ENCODE results near the gene EMC9.

DNA sequence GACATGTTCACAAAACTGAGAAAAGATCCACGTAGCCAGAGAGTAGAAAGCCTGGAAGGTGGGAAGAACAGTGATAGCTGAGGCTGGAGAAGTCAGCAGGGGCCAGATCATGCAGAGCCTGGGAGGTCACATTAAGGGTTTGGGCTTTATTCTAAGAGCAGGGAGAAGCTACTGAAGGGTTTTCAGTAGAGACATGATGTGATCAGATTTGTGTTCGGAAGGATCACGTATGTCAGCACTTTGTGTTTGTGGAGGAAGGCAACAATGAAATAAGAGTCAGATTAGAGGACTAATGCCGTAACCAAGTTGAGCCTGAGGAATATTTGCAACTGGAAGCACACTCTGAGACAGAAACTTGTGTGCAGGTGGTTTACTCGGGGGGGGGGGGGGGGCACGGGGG lies 51.5 kb downstream of the EMC9 start:
- TF ChIP-seq POLR2A (IDR thresholded peaks at IDR 0.05; ENCODE audit: low read depth, low read length) (no peak), POLR2AphosphoS5 (IDR thresholded peaks at IDR 0.05; ENCODE audit: low read depth, low read length) (no peak), POU2F2 (IDR thresholded peaks at IDR 0.05; ENCODE audit: low read depth, low read length) (no peak), TAF1 (IDR thresholded peaks at IDR 0.05; ENCODE audit: low read depth, low read length) (no peak), PAX5 (IDR thresholded peaks at IDR 0.05; ENCODE audit: insufficient read depth, low read length, severe bottlenecking) (no peak), SPI1 (IDR thresholded peaks at IDR 0.05; ENCODE audit: low read depth, low read length) (no peak)

All from GM12891 (cell line).